ENCODE measurements around the gene CBX4.

DNA sequence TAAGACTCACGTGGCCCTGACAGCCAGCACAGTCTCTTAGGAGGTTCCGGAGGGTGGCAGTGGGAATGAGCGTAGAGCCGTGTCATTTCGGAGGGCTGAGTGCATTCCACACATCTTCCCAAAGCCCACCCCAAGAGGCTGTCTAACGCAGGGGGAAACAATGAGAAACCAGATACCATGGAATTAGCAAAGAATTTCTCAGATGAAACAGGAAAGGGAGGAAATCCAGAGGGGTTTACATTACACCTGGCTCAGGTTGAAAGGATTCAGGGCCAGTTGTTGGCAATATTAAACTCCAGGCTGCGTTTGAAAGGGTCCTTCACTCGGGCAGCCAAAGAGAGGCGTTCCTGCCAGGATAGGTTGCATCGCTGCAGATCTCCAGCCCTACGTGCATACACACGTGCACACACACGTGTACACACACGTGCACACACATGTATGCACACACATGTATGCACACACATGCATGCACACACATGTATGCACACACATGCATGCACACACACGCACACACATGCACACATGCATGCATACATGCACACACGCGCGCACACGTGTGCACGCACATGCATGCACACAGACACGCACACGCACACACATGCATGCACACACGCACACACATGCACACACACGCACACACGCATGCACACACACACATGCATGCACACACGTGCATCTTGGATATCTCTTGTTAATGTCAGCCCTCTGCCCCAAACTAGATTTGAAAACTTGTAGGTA is 12.2 kb downstream of the CBX4 start:
- TF ChIP-seq, protein P1, sequence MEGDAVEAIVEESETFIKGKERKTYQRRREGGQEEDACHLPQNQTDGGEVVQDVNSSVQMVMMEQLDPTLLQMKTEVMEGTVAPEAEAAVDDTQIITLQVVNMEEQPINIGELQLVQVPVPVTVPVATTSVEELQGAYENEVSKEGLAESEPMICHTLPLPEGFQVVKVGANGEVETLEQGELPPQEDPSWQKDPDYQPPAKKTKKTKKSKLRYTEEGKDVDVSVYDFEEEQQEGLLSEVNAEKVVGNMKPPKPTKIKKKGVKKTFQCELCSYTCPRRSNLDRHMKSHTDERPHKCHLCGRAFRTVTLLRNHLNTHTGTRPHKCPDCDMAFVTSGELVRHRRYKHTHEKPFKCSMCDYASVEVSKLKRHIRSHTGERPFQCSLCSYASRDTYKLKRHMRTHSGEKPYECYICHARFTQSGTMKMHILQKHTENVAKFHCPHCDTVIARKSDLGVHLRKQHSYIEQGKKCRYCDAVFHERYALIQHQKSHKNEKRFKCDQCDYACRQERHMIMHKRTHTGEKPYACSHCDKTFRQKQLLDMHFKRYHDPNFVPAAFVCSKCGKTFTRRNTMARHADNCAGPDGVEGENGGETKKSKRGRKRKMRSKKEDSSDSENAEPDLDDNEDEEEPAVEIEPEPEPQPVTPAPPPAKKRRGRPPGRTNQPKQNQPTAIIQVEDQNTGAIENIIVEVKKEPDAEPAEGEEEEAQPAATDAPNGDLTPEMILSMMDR (IDR thresholded peaks at IDR 0.05), result no peak
- TF ChIP-seq POLR2AphosphoS5 (IDR thresholded peaks at IDR 0.05) (no peak), POLR2A (IDR thresholded peaks at IDR 0.05) (no peak)
